K562 (cell line): ENCODE results near the gene HP1BP3. TPM values are rescaled to one million over a fixed set of nuclear protein-coding genes. Genes with fewer than 3 reads are reported as not detected.

Experiments used
- ATAC-seq: fragments of 200-7000 bp; cut with Tn5 transposase; 3 replicates; pipeline ENCODE4 v1.9.1; 2020; ENCODE audit warnings: moderate library complexity
- BruUV-seq: library from RNA; stranded (reverse); fragments of 400-500 nt; replicated peaks from 2 replicates; lab custom pipeline; 2021; lab: Mats Ljungman, UMichigan
- CTCF ChIA-PET: fragments of 300-600 bp; formaldehyde crosslinking; extraction: SDS; loops from one replicate; lab custom pipeline; 2021; ENCODE audit warnings: low intra/inter-chr PET ratio; lab: Yijun Ruan, JAX
- POLR2A ChIA-PET: fragments of 300-600, 350-650 bp; sonication (Branson Sonifier 250); formaldehyde crosslinking; extraction: SDS; loops from one replicate; lab custom pipeline; 2021; ENCODE audit warnings: antibody characterized with exemption, inconsistent platforms; lab: Yijun Ruan, JAX
- DNase-seq, 4 experiments: peaks; one replicate each; pipeline versions ENCODE4 v3.0.0 to v3.0.0-alpha.2; 2011 to 2018; ENCODE audit warnings: low spot score in 3 of 4, mixed read lengths in 3 of 4; ENCODE audit errors: extremely low read depth in 1 of 4
- FAIRE-seq: peaks from 2 replicates; lab custom pipeline; 2011; peaks lifted over from hg19 to GRCh38; lab: Jason Lieb, UNC
- H2AFZ ChIP-seq: 2 replicates; pipeline ENCODE4 v1.6.0; 2011; ENCODE audit warnings: low read depth, low read length, control low read depth, inconsistent platforms
- H3K27ac ChIP-seq: fragments of 200-600 bp; 3 replicates; pipeline ENCODE4 v1.8.0; 2011; ENCODE audit warnings: low read depth, mild to moderate bottlenecking, control low read depth, inconsistent platforms, low read length, moderate library complexity, mixed read lengths; ENCODE audit errors: extremely low read depth
- H3K27me3 ChIP-seq, 2 experiments: fragments of 300-600 bp in 1 of 2; 2 replicates in 1 of 2; 3 replicates in 1 of 2; pipeline versions ENCODE4 v1.6.0 to v1.8.0; 2011; ENCODE audit warnings: inconsistent platforms in 2 of 2, low read length in 2 of 2, mild to moderate bottlenecking in 1 of 2, mixed read lengths in 1 of 2, moderate library complexity in 1 of 2; ENCODE audit not compliant: control insufficient read depth in 2 of 2, insufficient read depth in 2 of 2
- H3K36me3 ChIP-seq: fragments of 300-600 bp; 3 replicates; pipeline ENCODE4 v1.8.0; 2011; ENCODE audit warnings: mild to moderate bottlenecking, low read length, inconsistent platforms; ENCODE audit not compliant: control insufficient read depth, insufficient read depth
- H3K4me1 ChIP-seq, 2 experiments: fragments of 200-600 bp in 1 of 2; replicated peaks in 1 of 2; 2 replicates in 1 of 2; 3 replicates in 1 of 2; pipeline versions ENCODE4 v1.5.1 to v1.8.0; 2011; ENCODE audit warnings: inconsistent platforms in 2 of 2, low read length in 2 of 2, mild to moderate bottlenecking in 1 of 2, mixed read lengths in 1 of 2, moderate library complexity in 1 of 2; ENCODE audit not compliant: control insufficient read depth in 2 of 2, insufficient read depth in 2 of 2
- H3K4me2 ChIP-seq: 2 replicates; pipeline ENCODE4 v1.6.1; 2011; ENCODE audit warnings: low read length, control low read depth, inconsistent platforms, mixed read lengths; ENCODE audit not compliant: insufficient read depth
- H3K4me3 ChIP-seq: fragments of 200-600 bp; sonication (generic), shearing (Covaris generic); 2 replicates; pipeline ENCODE4 v1.5.1; 2016; ENCODE audit warnings: control low read depth, inconsistent platforms
- H3K79me2 ChIP-seq: fragments of 200-600 bp; 3 replicates; pipeline ENCODE4 v1.8.0; 2011; ENCODE audit warnings: low read length, inconsistent platforms; ENCODE audit not compliant: control insufficient read depth, insufficient read depth
- H3K9ac ChIP-seq, 2 experiments: 2 replicates each; pipeline versions ENCODE4 v1.6.0 to v1.6.1; 2011; ENCODE audit warnings: low read depth in 2 of 2, low read length in 2 of 2, control low read depth in 1 of 2, inconsistent platforms in 1 of 2, mild to moderate bottlenecking in 1 of 2, mixed read lengths in 1 of 2; ENCODE audit not compliant: insufficient read depth in 1 of 2
- H3K9me1 ChIP-seq: one replicate; pipeline ENCODE4 v1.6.0; 2011; ENCODE audit warnings: inconsistent platforms, mild to moderate bottlenecking, low read length, moderate library complexity; ENCODE audit not compliant: control insufficient read depth, insufficient read depth
- H3K9me3 ChIP-seq: replicated peaks from 2 replicates; pipeline ENCODE4 v1.5.1; 2011; ENCODE audit warnings: low read depth, low read length, inconsistent platforms; ENCODE audit not compliant: control insufficient read depth, insufficient read depth
- H4K20me1 ChIP-seq: replicated peaks from 2 replicates; pipeline ENCODE4 v1.6.1; 2011; ENCODE audit warnings: low read length, inconsistent platforms, mixed read lengths; ENCODE audit not compliant: control insufficient read depth, insufficient read depth
- BMI1 ChIP-seq: fragments of 150-350 bp; IDR thresholded peaks from 2 replicates; pipeline ENCODE4 v1.6.1; 2014; ENCODE audit warnings: low read length
- ETS2 ChIP-seq: IDR thresholded peaks from 2 replicates; pipeline ENCODE4 v1.6.1; 2016; ENCODE audit warnings: borderline replicate concordance, missing genetic modification characterization, mild to moderate bottlenecking, moderate library complexity, missing compliant biosample characterization; ENCODE audit not compliant: poor library complexity, severe bottlenecking
- PTBP1 ChIP-seq: fragments of 200-400 bp; formaldehyde crosslinking; IDR thresholded peaks from 2 replicates; pipeline ENCODE4 v1.6.1; 2017; ENCODE audit warnings: low read depth, low read length
- SMARCA4 ChIP-seq: fragments of 450-650 bp; IDR thresholded peaks from 2 replicates; pipeline ENCODE4 v1.6.1; 2016
- SPI1 ChIP-seq: IDR thresholded peaks from 2 replicates; pipeline ENCODE4 v1.6.1; 2011; ENCODE audit warnings: low read depth, low read length, control low read depth, borderline replicate concordance
- TAF7 ChIP-seq: fragments of 450-650 bp; IDR thresholded peaks from 2 replicates; pipeline ENCODE4 v1.6.1; 2016; ENCODE audit warnings: missing genetic modification characterization, missing compliant biosample characterization
- TEAD4 ChIP-seq, 2 experiments: sonication (generic) in 1 of 2; formaldehyde crosslinking in 1 of 2; IDR thresholded peaks; 2 replicates each; pipeline versions ENCODE4 v1.6.1 to v1.8.0; 2012 to 2022; ENCODE audit warnings: borderline replicate concordance in 1 of 2, inconsistent platforms in 1 of 2, low read length in 1 of 2, mild to moderate bottlenecking in 1 of 2, missing genetic modification reagents in 1 of 2
- ZNF239 ChIP-seq: fragments of 250-450 bp; sonication (Bioruptor Pico); IDR thresholded peaks from 2 replicates; pipeline ENCODE4 v1.4.0; 2020; ENCODE audit warnings: mild to moderate bottlenecking
- WGBS: fragments of 100-300 bp; shearing (Covaris generic); methylation state at CpG from one replicate; pipeline ENCODE4 v1.1.6; 2016; ENCODE audit warnings: low coverage, mixed read lengths; ENCODE audit not compliant: insufficient coverage; ENCODE audit errors: missing lambda C conversion rate; 5-methylcytosine and 5-hydroxymethylcytosine counted together
- in situ Hi-C: fragments of 300-500 bp; cut with MboI; formaldehyde crosslinking; loops from 4 replicates; pipeline ENCODE4 v1.15.0; 2018; ENCODE audit warnings: inconsistent platforms, mixed read lengths
- intact Hi-C: fragments of 100-400 bp; cut with micrococcal nuclease; formaldehyde crosslinking; loops from 2 replicates; pipeline ENCODE4 v1.14.2; 2022
- polyA plus RNA-seq, 8 experiments: library from polyadenylated mRNA; depleted of rRNA in 4 of 8; stranded (reverse) in 5 of 8; unstranded in 3 of 8; fragments of >200 nt; fragmentation: Nextera tagmentation in 2 of 8; fragmentation: Illumina TruSeq in 1 of 8; extraction: Ambion mirVana in 2 of 8; extraction: Trizol in 1 of 8; gene quantifications; 2 replicates each; pipeline versions ENCODE4 v1.2.1 to v1.2.3, GENCODE V29; 2011 to 2014; ENCODE audit warnings: inconsistent platforms in 1 of 8, missing spikeins in 1 of 8
- total RNA-seq, 7 experiments: library from RNA; depleted of rRNA in 6 of 7; stranded (reverse); fragments of >200 nt in 6 of 7; fragmentation: Illumina TruSeq in 2 of 7; extraction: Trizol in 2 of 7; gene quantifications; 2 replicates each; pipeline versions ENCODE4 v1.2.1 to v1.2.3, GENCODE V29; 2011 to 2021; ENCODE audit warnings: low replicate concordance in 1 of 7

The HP1BP3 gene
- total and polyA plus RNA-seq, 9 of the 15 experiments (the other 6 are each of a cell fraction or from before 2014, with no cell fraction given), result 57.3 to 513 (median 240) TPM

- TF ChIP-seq BMI1 (no peak), TAF7 (tag) (no peak), ZNF239 (CRISPR knock-in tag) (no peak), SMARCA4 (no peak), SPI1 (no peak)
Observed at GRCh38 chr1:20713440-20713839, 73.7 kb downstream of the HP1BP3 start (continued).

- Histone ChIP-seq H4K20me1 (peaks cover 7% of the 10 kb centered on the region), H2AFZ (no peak overlapping the region; the same call in 1 of the 2 replicates), H3K9ac (peak overlapping the region in 1 of 2 experiments; percentile 70; a peak in 2 of 4 replicates), H3K9me1 (peaks cover 2% of the 10 kb centered on the region), H3K27me3 (peaks cover 13 to 52% of the 10 kb centered on the region in 2 experiments; a peak in 4 of 5 replicates), H3K4me1 (peaks cover 5 to 39% of the 10 kb centered on the region in 2 experiments; a peak in 3 of 5 replicates), H3K36me3 (no peaks in the 10 kb centered on the region), H3K4me3 (no peak overlapping the region), H3K4me2 (no peak overlapping the region), H3K9me3 (no peaks in the 10 kb centered on the region; the same call in 1 of the 2 replicates), H3K79me2 (no peaks in the 10 kb centered on the region), H3K27ac (no peak overlapping the region)
- in situ Hi-C loops, result no loop called here
- FAIRE-seq (no peak), DNase-seq (peak in 1 of 4 experiments; percentile 44), ATAC-seq (peak; percentile 12)
- POLR2A ChIA-PET, result interaction anchor here (0.7 kb wide), 1 partner anchor 580 kb away, joined by 3 read pairs; no protein-coding TSS in a partner anchor
- 45% methylated on average over 6 of the region's 6 CpGs for WGBS
- BruUV-seq, result no TSS peak
- intact Hi-C loops, result no loop called here
- TF ChIP-seq TEAD4 (IDR thresholded peaks at IDR 0.05; ENCODE audit: low read length) (no peak), TEAD4 (CRISPR knock-in tag; IDR thresholded peaks at IDR 0.05; ENCODE audit: borderline replicate concordance) (0 out of 2 replicates have a peak, but pooled peaks have one; percentile 0), PTBP1 (0 out of 2 replicates have a peak, but pooled peaks have one; percentile 1), ETS2 (no peak)
- CTCF ChIA-PET, result no interaction called here
Observed at GRCh38 chr1:20712215-20712577, 74.9 kb downstream of the HP1BP3 start.
